Colonic mucosa (tissue), 4 donors: ENCODE data around the gene POU2F1. TPM values are rescaled to one million over a fixed set of nuclear protein-coding genes. Genes with fewer than 3 reads are reported as not detected.

Experiments
- DNase-seq: peaks from one replicate; pipeline ENCODE4 v3.0.0-alpha.2; 2020
- H3K27ac ChIP-seq: fragments of 200-600 bp; one replicate; pipeline ENCODE4 v1.8.0; 2021
- H3K27me3 ChIP-seq: fragments of 200-600 bp; one replicate; pipeline ENCODE4 v1.8.0; 2021
- H3K36me3 ChIP-seq: fragments of 200-600 bp; one replicate; pipeline ENCODE4 v1.8.0; 2021
- H3K4me1 ChIP-seq: fragments of 200-600 bp; one replicate; pipeline ENCODE4 v1.8.0; 2021; ENCODE audit warnings: mild to moderate bottlenecking
- H3K4me3 ChIP-seq: fragments of 200-600 bp; one replicate; pipeline ENCODE4 v1.8.0; 2021
- H3K9ac ChIP-seq, 2 donors: one replicate each; pipeline ENCODE4 v1.7.0; 2013; ENCODE audit warnings: control low read depth in 2 of 2, low read depth in 2 of 2, low read length in 2 of 2
- H3K9me3 ChIP-seq: fragments of 200-600 bp; one replicate; pipeline ENCODE4 v1.8.0; 2021
- CTCF ChIP-seq: fragments of 200-600 bp; IDR thresholded peaks from one replicate; pipeline ENCODE4 v1.8.0; 2022; ENCODE audit warnings: antibody characterized with exemption, mild to moderate bottlenecking
- intact Hi-C: fragments of 100-400 bp; cut with DNase I; formaldehyde crosslinking; loops from one replicate; pipeline ENCODE4 v1.14.1; 2022
- total RNA-seq, 2 donors: library from RNA; stranded (reverse); fragmentation: NEBNext Ultra II Directional in 1 of 2; extraction: Animal tissue kit (Norgen Biotek cat#: 25700) in 1 of 2; gene quantifications; one replicate each; pipeline ENCODE4 v1.2.1, GENCODE V29; 2021
- donor health status: healthy.
- donor health status: DM: no; HTN: no; CAD: no.
- donor health status: DM: no; HTN: no; CAD: no.

POU2F1 gene
- total RNA-seq, 2 donors from 2014 or later, result 16.4 to 24.4 TPM

GRCh38 chr1:167373986-167374385, 153.3 kb downstream of the POU2F1 start:
- H3K27ac ChIP-seq, result no peak overlapping the region
- intact Hi-C loops, result no loop called here
- H3K27me3 ChIP-seq, result no peaks in the 10 kb centered on the region
- TF ChIP-seq CTCF, result no peak
- no peak for DNase-seq
- no peak overlapping the region for H3K4me3 ChIP-seq
- H3K9ac ChIP-seq, result no peak overlapping the region
- H3K9me3 ChIP-seq, result no peaks in the 10 kb centered on the region
- H3K36me3 ChIP-seq, result no peaks in the 10 kb centered on the region
- no peaks in the 10 kb centered on the region for H3K4me1 ChIP-seq

GRCh38 chr1:167375949-167376348, 155.3 kb downstream of the POU2F1 start:
- Histone ChIP-seq H3K36me3 (no peaks in the 10 kb centered on the region), H3K4me3 (no peak overlapping the region), H3K27ac (no peak overlapping the region), H3K9me3 (no peaks in the 10 kb centered on the region), H3K9ac (no peak overlapping the region), H3K4me1 (no peaks in the 10 kb centered on the region), H3K27me3 (no peaks in the 10 kb centered on the region)
- no peak for TF ChIP-seq CTCF
- no peak for DNase-seq
- intact Hi-C loops, result no loop called here

GRCh38 chr1:167387251-167387910, 166.7 kb downstream of the POU2F1 start:
- H3K27me3 ChIP-seq, result no peaks in the 10 kb centered on the region
- no peaks in the 10 kb centered on the region for H3K9me3 ChIP-seq
- no peak overlapping the region for H3K27ac ChIP-seq
- H3K4me3 ChIP-seq, result no peak overlapping the region
- intact Hi-C loops, result no loop called here
- no peak for DNase-seq
- no peaks in the 10 kb centered on the region for H3K36me3 ChIP-seq
- H3K9ac ChIP-seq, result no peak overlapping the region
- no peaks in the 10 kb centered on the region for H3K4me1 ChIP-seq
- TF ChIP-seq CTCF, result no peak

GRCh38 chr1:167388976-167389375, 168.3 kb downstream of the POU2F1 start:
- no peak overlapping the region for H3K27ac ChIP-seq
- no peaks in the 10 kb centered on the region for H3K36me3 ChIP-seq
- no peaks in the 10 kb centered on the region for H3K9me3 ChIP-seq
- TF ChIP-seq CTCF, result no peak
- intact Hi-C loops, result no loop called here
- no peaks in the 10 kb centered on the region for H3K4me1 ChIP-seq
- H3K9ac ChIP-seq, result no peak overlapping the region
- no peak overlapping the region for H3K4me3 ChIP-seq
- DNase-seq, result no peak
- no peaks in the 10 kb centered on the region for H3K27me3 ChIP-seq

GRCh38 chr1:167392200-167392696, 171.6 kb downstream of the POU2F1 start:
- H3K4me3 ChIP-seq, result no peak overlapping the region
- H3K4me1 ChIP-seq, result no peaks in the 10 kb centered on the region
- DNase-seq, result no peak
- no peaks in the 10 kb centered on the region for H3K9me3 ChIP-seq
- H3K36me3 ChIP-seq, result no peaks in the 10 kb centered on the region
- H3K9ac ChIP-seq, result no peak overlapping the region
- intact Hi-C loops, result no loop called here
- no peaks in the 10 kb centered on the region for H3K27me3 ChIP-seq
- H3K27ac ChIP-seq, result no peak overlapping the region
- no peak for TF ChIP-seq CTCF
